Measurements from ENCODE around the gene LIN54.

Gene LIN54

GRCh38 chr4:82909326-82909725 lies 101.3 kb downstream of the LIN54 start:
- no peak for FAIRE-seq
- no peak for TF ChIP-seq POLR2AphosphoS5 (IDR thresholded peaks at IDR 0.05; ENCODE audit: low read depth, low read length)
- TF ChIP-seq SPI1 (IDR thresholded peaks at IDR 0.05; ENCODE audit: low read depth, low read length), result no peak
- TF ChIP-seq PAX5 (IDR thresholded peaks at IDR 0.05; ENCODE audit: insufficient read depth, low read length, severe bottlenecking), result no peak
- TF ChIP-seq POU2F2 (IDR thresholded peaks at IDR 0.05; ENCODE audit: low read depth, low read length), result no peak
- no peak for TF ChIP-seq POLR2A (IDR thresholded peaks at IDR 0.05; ENCODE audit: low read depth, low read length)
- no peak for TF ChIP-seq TAF1 (IDR thresholded peaks at IDR 0.05; ENCODE audit: low read depth, low read length)
- DNase-seq (ENCODE audit: insufficient read length, low spot score), result no peak

GRCh38 chr4:82906469-82906868 lies 104.2 kb downstream of the LIN54 start:
- TF ChIP-seq SPI1 (IDR thresholded peaks at IDR 0.05; ENCODE audit: low read depth, low read length) (peak; percentile 64; the same call in 1 of the 2 replicates), POU2F2 (IDR thresholded peaks at IDR 0.05; ENCODE audit: low read depth, low read length) (no peak)
- no peak for FAIRE-seq
- no peak for DNase-seq (ENCODE audit: insufficient read length, low spot score)

GRCh38 chr4:82905205-82905604 lies 105.4 kb downstream of the LIN54 start:
- TF ChIP-seq POLR2A (IDR thresholded peaks at IDR 0.05; ENCODE audit: low read depth, low read length) (no peak), PAX5 (IDR thresholded peaks at IDR 0.05; ENCODE audit: insufficient read depth, low read length, severe bottlenecking) (no peak), SPI1 (IDR thresholded peaks at IDR 0.05; ENCODE audit: low read depth, low read length) (no peak), POU2F2 (IDR thresholded peaks at IDR 0.05; ENCODE audit: low read depth, low read length) (no peak), TAF1 (IDR thresholded peaks at IDR 0.05; ENCODE audit: low read depth, low read length) (no peak), POLR2AphosphoS5 (IDR thresholded peaks at IDR 0.05; ENCODE audit: low read depth, low read length) (no peak)
- FAIRE-seq (peak; percentile 91), DNase-seq (ENCODE audit: insufficient read length, low spot score) (peak; percentile 26)

- TF ChIP-seq POLR2A (IDR thresholded peaks at IDR 0.05; ENCODE audit: low read depth, low read length) (no peak), POU2F2 (IDR thresholded peaks at IDR 0.05; ENCODE audit: low read depth, low read length) (no peak), TAF1 (IDR thresholded peaks at IDR 0.05; ENCODE audit: low read depth, low read length) (no peak), PAX5 (IDR thresholded peaks at IDR 0.05; ENCODE audit: insufficient read depth, low read length, severe bottlenecking) (no peak), POLR2AphosphoS5 (IDR thresholded peaks at IDR 0.05; ENCODE audit: low read depth, low read length) (no peak), SPI1 (IDR thresholded peaks at IDR 0.05; ENCODE audit: low read depth, low read length) (no peak)
- FAIRE-seq (no peak), DNase-seq (ENCODE audit: insufficient read length, low spot score) (no peak)
Observed at GRCh38 chr4:82903737-82904136, 106.9 kb downstream of the LIN54 start.

- FAIRE-seq (no peak), DNase-seq (ENCODE audit: insufficient read length, low spot score) (no peak)
- no peak for TF ChIP-seq SPI1 (IDR thresholded peaks at IDR 0.05; ENCODE audit: low read depth, low read length)
- TF ChIP-seq PAX5 (IDR thresholded peaks at IDR 0.05; ENCODE audit: insufficient read depth, low read length, severe bottlenecking), result no peak
- TF ChIP-seq POLR2A (IDR thresholded peaks at IDR 0.05; ENCODE audit: low read depth, low read length), result peak; percentile 75; the same call in 1 of the 2 replicates
- no peak for TF ChIP-seq TAF1 (IDR thresholded peaks at IDR 0.05; ENCODE audit: low read depth, low read length)
- no peak for TF ChIP-seq POLR2AphosphoS5 (IDR thresholded peaks at IDR 0.05; ENCODE audit: low read depth, low read length)
Observed at GRCh38 chr4:82901183-82901718, 109.4 kb downstream of the LIN54 start.

- peak; percentile 64 for DNase-seq (ENCODE audit: insufficient read length, low spot score)
- peak; percentile 98 for FAIRE-seq
- TF ChIP-seq POLR2AphosphoS5 (IDR thresholded peaks at IDR 0.05; ENCODE audit: low read depth, low read length), result peak; percentile 97
- peak; percentile 97 for TF ChIP-seq POLR2A (IDR thresholded peaks at IDR 0.05; ENCODE audit: low read depth, low read length)
- TF ChIP-seq TAF1 (IDR thresholded peaks at IDR 0.05; ENCODE audit: low read depth, low read length), result peak; percentile 98
- peak; percentile 65; the same call in 1 of the 2 replicates for TF ChIP-seq POU2F2 (IDR thresholded peaks at IDR 0.05; ENCODE audit: low read depth, low read length)
- no peak for TF ChIP-seq PAX5 (IDR thresholded peaks at IDR 0.05; ENCODE audit: insufficient read depth, low read length, severe bottlenecking)
- peak; percentile 86 for TF ChIP-seq SPI1 (IDR thresholded peaks at IDR 0.05; ENCODE audit: low read depth, low read length)
Observed at GRCh38 chr4:82900411-82901182, 110.0 kb downstream of the LIN54 start, which contains the start of gene THAP9. TSS of gene THAP9 (plus strand) at chr4:82900735. CDS start at chr4:82900803, 68 bp downstream.

- no peak for TF ChIP-seq SPI1 (IDR thresholded peaks at IDR 0.05; ENCODE audit: low read depth, low read length)
- no peak for TF ChIP-seq PAX5 (IDR thresholded peaks at IDR 0.05; ENCODE audit: insufficient read depth, low read length, severe bottlenecking)
- TF ChIP-seq POLR2AphosphoS5 (IDR thresholded peaks at IDR 0.05; ENCODE audit: low read depth, low read length), result no peak
- no peak for TF ChIP-seq TAF1 (IDR thresholded peaks at IDR 0.05; ENCODE audit: low read depth, low read length)
- no peak for TF ChIP-seq POU2F2 (IDR thresholded peaks at IDR 0.05; ENCODE audit: low read depth, low read length)
- TF ChIP-seq POLR2A (IDR thresholded peaks at IDR 0.05; ENCODE audit: low read depth, low read length), result no peak
- FAIRE-seq (no peak), DNase-seq (ENCODE audit: insufficient read length, low spot score) (no peak)
Observed at GRCh38 chr4:82900066-82900410, 110.6 kb downstream of the LIN54 start.

- DNase-seq (ENCODE audit: insufficient read length, low spot score) (no peak), FAIRE-seq (no peak)
- TF ChIP-seq POLR2AphosphoS5 (IDR thresholded peaks at IDR 0.05; ENCODE audit: low read depth, low read length), result no peak
- no peak for TF ChIP-seq POU2F2 (IDR thresholded peaks at IDR 0.05; ENCODE audit: low read depth, low read length)
- no peak for TF ChIP-seq PAX5 (IDR thresholded peaks at IDR 0.05; ENCODE audit: insufficient read depth, low read length, severe bottlenecking)
- TF ChIP-seq POLR2A (IDR thresholded peaks at IDR 0.05; ENCODE audit: low read depth, low read length), result no peak
- TF ChIP-seq SPI1 (IDR thresholded peaks at IDR 0.05; ENCODE audit: low read depth, low read length), result no peak
- TF ChIP-seq TAF1 (IDR thresholded peaks at IDR 0.05; ENCODE audit: low read depth, low read length), result no peak
Observed at GRCh38 chr4:82899374-82900065, 111.1 kb downstream of the LIN54 start.

All from GM12891 (cell line).